Prostate gland (tissue), 2 donors: ENCODE measurements around the gene INTS1. TPM values are rescaled to one million over a fixed set of nuclear protein-coding genes. Genes with fewer than 3 reads are reported as not detected.

Experiments used
- DNase-seq: peaks from one replicate; pipeline ENCODE4 v3.0.0-alpha.2; 2019; ENCODE audit warnings: low spot score
- H3K27ac ChIP-seq, 2 donors: fragments of 200-600 bp; sonication (generic); 2 replicates each; pipeline ENCODE4 v1.5.1; 2017 to 2019
- H3K27me3 ChIP-seq: fragments of 200-600 bp; sonication (generic); replicated peaks from 2 replicates; pipeline ENCODE4 v1.5.1; 2019; ENCODE audit not compliant: insufficient read depth
- H3K36me3 ChIP-seq, 2 donors: fragments of 200-600 bp; sonication (generic); 1 replicate in 1 of 2; 2 replicates in 1 of 2; pipeline versions ENCODE4 v1.5.1 to v1.8.1; 2017 to 2019
- H3K4me1 ChIP-seq: fragments of 200-600 bp; sonication (generic); replicated peaks from 2 replicates; pipeline ENCODE4 v1.5.1; 2019
- H3K4me3 ChIP-seq, 2 donors: fragments of 200-600 bp; sonication (generic); 2 replicates each; pipeline ENCODE4 v1.5.1; 2017 to 2019
- H3K9me3 ChIP-seq: fragments of 200-600 bp; sonication (generic); 2 replicates; pipeline ENCODE4 v1.5.1; 2017
- CTCF ChIP-seq, 4 experiments: fragments of 200-600 bp in 2 of 4; fragments of 450-650 bp in 2 of 4; sonication (generic) in 2 of 4; IDR thresholded peaks; 1 replicate in 3 of 4; 2 replicates in 1 of 4; pipeline ENCODE4 v1.5.1; 2016 to 2019; ENCODE audit warnings: antibody characterized with exemption in 4 of 4, mild to moderate bottlenecking in 2 of 4, moderate library complexity in 2 of 4
- POLR2A ChIP-seq: fragments of 450-650 bp; IDR thresholded peaks from one replicate; pipeline ENCODE4 v1.6.1; 2016; ENCODE audit warnings: antibody characterized with exemption, mild to moderate bottlenecking
- POLR2AphosphoS5 ChIP-seq: sonication (generic); formaldehyde crosslinking; IDR thresholded peaks from one replicate; pipeline ENCODE4 v1.6.1; 2017; ENCODE audit warnings: antibody characterized with exemption
- WGBS: methylation state at CpG from one replicate; pipeline ENCODE4 v1.1.5; 2018; 5-methylcytosine and 5-hydroxymethylcytosine counted together
- intact Hi-C: fragments of 100-400 bp; cut with DNase I; formaldehyde crosslinking; loops from one replicate; pipeline ENCODE4 v1.14.2; 2022
- total RNA-seq, 2 donors: library from RNA; depleted of rRNA; stranded (reverse); fragments of >200 nt; gene quantifications; one replicate each; pipeline ENCODE4 v1.1.0, GENCODE V29; 2016

The INTS1 gene
- total RNA-seq, 2 donors from 2014 or later = 64.9 to 146 TPM

- Histone ChIP-seq H3K27ac (peak overlapping the region; percentile 81), H3K9me3 (no peaks in the 10 kb centered on the region), H3K36me3 (no peaks in the 10 kb centered on the region), H3K27me3 (no peaks in the 10 kb centered on the region), H3K4me3 (peak overlapping the region; percentile 17 to 28), H3K4me1 (peaks cover 18% of the 10 kb centered on the region)
- intact Hi-C loops = no loop called here
- DNase-seq = peak; percentile 88
- TF ChIP-seq POLR2AphosphoS5 = peak; percentile 91
- TF ChIP-seq POLR2A = peak; percentile 69
- TF ChIP-seq CTCF (IDR thresholded peaks at IDR 0.05) = peak in 1 of 4 experiments; percentile 10
- WGBS = 34% methylated on average over 26 of the region's 26 CpGs
Observed at GRCh38 chr7:1455241-1455939, 48.8 kb downstream of the INTS1 start.

GRCh38 chr7:1454542-1454941 lies 49.6 kb downstream of the INTS1 start:
- Histone ChIP-seq H3K4me3 (peak overlapping the region; percentile 17 to 28), H3K36me3 (no peaks in the 10 kb centered on the region), H3K27ac (peak overlapping the region; percentile 81), H3K4me1 (peaks cover 17% of the 10 kb centered on the region), H3K27me3 (no peaks in the 10 kb centered on the region), H3K9me3 (no peaks in the 10 kb centered on the region)
- DNase-seq = no peak
- no peak for TF ChIP-seq CTCF (IDR thresholded peaks at IDR 0.05)
- TF ChIP-seq POLR2AphosphoS5 = no peak
- TF ChIP-seq POLR2A = no peak
- intact Hi-C loops = no loop called here
- 37% methylated on average over 14 of the region's 14 CpGs for WGBS

- Histone ChIP-seq H3K27ac (no peak overlapping the region), H3K9me3 (no peaks in the 10 kb centered on the region), H3K36me3 (no peaks in the 10 kb centered on the region), H3K4me1 (peaks cover 8% of the 10 kb centered on the region), H3K4me3 (no peak overlapping the region), H3K27me3 (no peaks in the 10 kb centered on the region)
- DNase-seq = peak; percentile 24
- intact Hi-C loops = no loop called here
- 40% methylated on average over 17 of the region's 19 CpGs for WGBS
- no peak for TF ChIP-seq CTCF (IDR thresholded peaks at IDR 0.05)
- no peak for TF ChIP-seq POLR2AphosphoS5
- TF ChIP-seq POLR2A = no peak
Observed at GRCh38 chr7:1452205-1452604, 52.0 kb downstream of the INTS1 start.

- WGBS = 91% methylated on average over 10 of the region's 11 CpGs
Observed at GRCh38 chr7:1450987-1451386, 53.2 kb downstream of the INTS1 start.

More at GRCh38 chr7:1450987-1451386, 53.2 kb downstream of the INTS1 start:
- Histone ChIP-seq H3K36me3 (no peaks in the 10 kb centered on the region), H3K27me3 (no peaks in the 10 kb centered on the region), H3K4me1 (peaks cover 8% of the 10 kb centered on the region), H3K4me3 (no peak overlapping the region), H3K27ac (no peak overlapping the region), H3K9me3 (no peaks in the 10 kb centered on the region)
- TF ChIP-seq CTCF (IDR thresholded peaks at IDR 0.05) = no peak
- TF ChIP-seq POLR2AphosphoS5 = no peak
- intact Hi-C loops = no loop called here
- no peak for DNase-seq
